SJCRH30 (cell line): ENCODE data around the gene PCGF5. TPM values are rescaled to one million over a fixed set of nuclear protein-coding genes. Genes with fewer than 3 reads are reported as not detected.
"Not testable (repeated sequence)": the region's sequence is repeated elsewhere in the genome, so short reads cannot be mapped to it uniquely, and the experiment has no call there.

Experiments used
- DNase-seq, 2 experiments: peaks; one replicate each; pipeline ENCODE4 v3.0.0-alpha.2; 2015 to 2020
- H3K27ac ChIP-seq: fragments of 250-450 bp; sonication (Bioruptor Pico); 2 replicates; pipeline ENCODE4 v1.5.1; 2020; ENCODE audit warnings: mild to moderate bottlenecking, moderate library complexity
- H3K27me3 ChIP-seq: fragments of 250-450 bp; sonication (Bioruptor Pico); 2 replicates; pipeline ENCODE4 v1.5.1; 2020; ENCODE audit warnings: mild to moderate bottlenecking, moderate library complexity
- H3K36me3 ChIP-seq: fragments of 250-450 bp; sonication (Bioruptor Pico); 2 replicates; pipeline ENCODE4 v1.5.1; 2020; ENCODE audit warnings: mild to moderate bottlenecking, moderate library complexity
- H3K4me1 ChIP-seq: fragments of 250-450 bp; sonication (Bioruptor Pico); 2 replicates; pipeline ENCODE4 v1.5.1; 2020; ENCODE audit warnings: mild to moderate bottlenecking, moderate library complexity
- H3K4me3 ChIP-seq: fragments of 250-450 bp; sonication (Bioruptor Pico); 2 replicates; pipeline ENCODE4 v1.5.1; 2020; ENCODE audit warnings: mild to moderate bottlenecking, moderate library complexity
- H3K9me3 ChIP-seq: fragments of 250-450 bp; sonication (Bioruptor Pico); replicated peaks from 2 replicates; pipeline ENCODE4 v1.5.1; 2020; ENCODE audit warnings: mild to moderate bottlenecking, moderate library complexity
- total RNA-seq: library from RNA; depleted of rRNA; stranded (reverse); fragments of >200 nt; shearing (Covaris generic); gene quantifications from 2 replicates; pipeline ENCODE4 v1.2.3, GENCODE V29; 2014

The PCGF5 gene
- total RNA-seq, 1 experiment from 2014 or later = 11.3 TPM

- no peaks in the 10 kb centered on the region for H3K36me3 ChIP-seq
- H3K27ac ChIP-seq = no peak overlapping the region
- no peak for DNase-seq
- no peaks in the 10 kb centered on the region for H3K27me3 ChIP-seq
- no peaks in the 10 kb centered on the region for H3K9me3 ChIP-seq
- H3K4me1 ChIP-seq = no peaks in the 10 kb centered on the region
- no peak overlapping the region for H3K4me3 ChIP-seq
These were observed 9.2 kb downstream of the PCGF5 start for GRCh38 chr10:91229683-91230082.

GRCh38 chr10:91238191-91238590 lies 17.7 kb downstream of the PCGF5 start:
- Histone ChIP-seq H3K4me3 (no peak overlapping the region), H3K36me3 (no peaks in the 10 kb centered on the region), H3K27ac (no peak overlapping the region), H3K4me1 (no peaks in the 10 kb centered on the region), H3K27me3 (no peaks in the 10 kb centered on the region), H3K9me3 (no peaks in the 10 kb centered on the region)
- DNase-seq = no peak

- Histone ChIP-seq H3K9me3 (no peaks in the 10 kb centered on the region), H3K4me1 (no peaks in the 10 kb centered on the region), H3K36me3 (no peaks in the 10 kb centered on the region), H3K27me3 (no peaks in the 10 kb centered on the region), H3K4me3 (no peak overlapping the region), H3K27ac (no peak overlapping the region)
- no peak for DNase-seq
These were observed 19.3 kb downstream of the PCGF5 start for GRCh38 chr10:91239789-91240188.

- Histone ChIP-seq H3K27ac (no peak overlapping the region), H3K9me3 (no peaks in the 10 kb centered on the region), H3K36me3 (no peaks in the 10 kb centered on the region), H3K27me3 (no peaks in the 10 kb centered on the region), H3K4me1 (no peaks in the 10 kb centered on the region), H3K4me3 (no peak overlapping the region)
- DNase-seq = no peak
These were observed 22.5 kb downstream of the PCGF5 start for GRCh38 chr10:91242940-91243339.

- Histone ChIP-seq H3K27me3 (no peaks in the 10 kb centered on the region), H3K4me3 (no peak overlapping the region), H3K4me1 (no peaks in the 10 kb centered on the region), H3K27ac (no peak overlapping the region), H3K9me3 (no peaks in the 10 kb centered on the region), H3K36me3 (no peaks in the 10 kb centered on the region)
- DNase-seq = no peak
These were observed 27.1 kb downstream of the PCGF5 start for GRCh38 chr10:91247360-91248111.

GRCh38 chr10:91249700-91250099 lies 29.2 kb downstream of the PCGF5 start:
- no peak overlapping the region for H3K4me3 ChIP-seq
- no peak for DNase-seq
- H3K27me3 ChIP-seq = no peaks in the 10 kb centered on the region
- H3K36me3 ChIP-seq = no peaks in the 10 kb centered on the region
- H3K27ac ChIP-seq = no peak overlapping the region
- no peaks in the 10 kb centered on the region for H3K4me1 ChIP-seq
- no peaks in the 10 kb centered on the region for H3K9me3 ChIP-seq

GRCh38 chr10:91250341-91250740 lies 29.9 kb downstream of the PCGF5 start:
- no peak for DNase-seq
- Histone ChIP-seq H3K4me3 (no peak overlapping the region), H3K27ac (no peak overlapping the region), H3K27me3 (no peaks in the 10 kb centered on the region), H3K9me3 (no peaks in the 10 kb centered on the region), H3K36me3 (no peaks in the 10 kb centered on the region), H3K4me1 (no peaks in the 10 kb centered on the region)

GRCh38 chr10:91251430-91252056 lies 31.1 kb downstream of the PCGF5 start:
- Histone ChIP-seq H3K27ac (no peak overlapping the region), H3K9me3 (no peaks in the 10 kb centered on the region), H3K4me1 (no peaks in the 10 kb centered on the region), H3K36me3 (no peaks in the 10 kb centered on the region), H3K4me3 (no peak overlapping the region), H3K27me3 (no peaks in the 10 kb centered on the region)
- peak; percentile 17 to 67 for DNase-seq

GRCh38 chr10:91253300-91253699 lies 32.8 kb downstream of the PCGF5 start:
- DNase-seq = no peak
- Histone ChIP-seq H3K27me3 (no peaks in the 10 kb centered on the region), H3K4me1 (no peaks in the 10 kb centered on the region), H3K36me3 (no peaks in the 10 kb centered on the region), H3K27ac (no peak overlapping the region), H3K9me3 (no peaks in the 10 kb centered on the region), H3K4me3 (no peak overlapping the region)

- no peaks in the 10 kb centered on the region for H3K4me1 ChIP-seq
- H3K27me3 ChIP-seq = no peaks in the 10 kb centered on the region
- no peak overlapping the region for H3K27ac ChIP-seq
- no peaks in the 10 kb centered on the region for H3K9me3 ChIP-seq
- no peak overlapping the region for H3K4me3 ChIP-seq
- DNase-seq = no peak
- H3K36me3 ChIP-seq = no peaks in the 10 kb centered on the region
These were observed 36.8 kb downstream of the PCGF5 start for GRCh38 chr10:91257310-91257709.

- not testable (repeated sequence) for H3K4me1 ChIP-seq, H3K27me3 ChIP-seq, H3K9me3 ChIP-seq, DNase-seq, H3K36me3 ChIP-seq, H3K27ac ChIP-seq, H3K4me3 ChIP-seq
These were observed 40.0 kb downstream of the PCGF5 start for GRCh38 chr10:91260417-91260816.

GRCh38 chr10:91271886-91272285 lies 51.4 kb downstream of the PCGF5 start:
- Histone ChIP-seq H3K9me3 (no peaks in the 10 kb centered on the region), H3K4me3 (no peak overlapping the region), H3K27me3 (no peaks in the 10 kb centered on the region), H3K4me1 (no peaks in the 10 kb centered on the region), H3K27ac (no peak overlapping the region), H3K36me3 (no peaks in the 10 kb centered on the region)
- no peak for DNase-seq

GRCh38 chr10:91284486-91285090 lies 64.1 kb downstream of the PCGF5 start:
- H3K27ac ChIP-seq = no peak overlapping the region
- DNase-seq = no peak
- H3K9me3 ChIP-seq = no peaks in the 10 kb centered on the region
- no peaks in the 10 kb centered on the region for H3K27me3 ChIP-seq
- 0 out of 2 replicates have a peak, but pooled peaks cover 5% of the 10 kb centered on the region for H3K4me1 ChIP-seq
- no peaks in the 10 kb centered on the region for H3K36me3 ChIP-seq
- no peak overlapping the region for H3K4me3 ChIP-seq

GRCh38 chr10:91286572-91286971 lies 66.1 kb downstream of the PCGF5 start:
- H3K27me3 ChIP-seq = no peaks in the 10 kb centered on the region
- no peak overlapping the region for H3K4me3 ChIP-seq
- H3K4me1 ChIP-seq = 0 out of 2 replicates have a peak, but pooled peaks cover 5% of the 10 kb centered on the region
- no peak for DNase-seq
- H3K9me3 ChIP-seq = no peaks in the 10 kb centered on the region
- H3K27ac ChIP-seq = no peak overlapping the region
- no peaks in the 10 kb centered on the region for H3K36me3 ChIP-seq

GRCh38 chr10:91287276-91287675 lies 66.8 kb downstream of the PCGF5 start:
- Histone ChIP-seq H3K4me3 (no peak overlapping the region), H3K9me3 (no peaks in the 10 kb centered on the region), H3K36me3 (no peaks in the 10 kb centered on the region), H3K27ac (no peak overlapping the region), H3K4me1 (0 out of 2 replicates have a peak, but pooled peaks cover 5% of the 10 kb centered on the region), H3K27me3 (no peaks in the 10 kb centered on the region)
- DNase-seq = peak; percentile 13 to 49
